Astrocyte (in vitro differentiated cells and primary cell): ENCODE results near the gene TENT4A.

Experiments used
- EZH2 ChIP-seq: IDR thresholded peaks from 2 replicates; pipeline ENCODE4 v1.6.1; 2012; ENCODE audit warnings: mild to moderate bottlenecking, low read length, inconsistent platforms; ENCODE audit not compliant: insufficient read depth
- TF ChIP-seq, protein P1 (sequence below): IDR thresholded peaks from 2 replicates; pipeline ENCODE4 v1.5.1; 2011; ENCODE audit warnings: low read depth, mild to moderate bottlenecking, inconsistent platforms, low read length, moderate library complexity; ENCODE audit not compliant: insufficient read depth

DNA sequence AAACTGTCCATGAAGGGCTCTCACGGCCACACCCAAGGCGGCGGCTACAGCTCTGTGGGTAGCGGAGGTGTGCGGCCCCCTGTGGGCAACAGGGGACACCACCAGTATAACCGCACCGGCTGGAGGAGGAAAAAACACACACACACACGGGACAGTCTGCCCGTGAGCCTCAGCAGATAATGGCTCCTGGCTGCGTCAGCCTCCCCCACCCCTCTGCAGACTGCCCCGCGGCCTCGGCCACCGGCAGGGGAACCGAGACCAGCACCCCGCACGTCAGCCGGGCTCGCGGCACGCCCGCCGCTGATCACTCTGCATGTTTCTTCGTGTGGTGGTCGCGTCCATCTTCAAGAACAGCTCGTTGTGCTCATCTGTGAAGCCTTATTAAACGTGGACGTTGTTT, 41.5 kb downstream of the TENT4A start:
- TF ChIP-seq, protein P1, sequence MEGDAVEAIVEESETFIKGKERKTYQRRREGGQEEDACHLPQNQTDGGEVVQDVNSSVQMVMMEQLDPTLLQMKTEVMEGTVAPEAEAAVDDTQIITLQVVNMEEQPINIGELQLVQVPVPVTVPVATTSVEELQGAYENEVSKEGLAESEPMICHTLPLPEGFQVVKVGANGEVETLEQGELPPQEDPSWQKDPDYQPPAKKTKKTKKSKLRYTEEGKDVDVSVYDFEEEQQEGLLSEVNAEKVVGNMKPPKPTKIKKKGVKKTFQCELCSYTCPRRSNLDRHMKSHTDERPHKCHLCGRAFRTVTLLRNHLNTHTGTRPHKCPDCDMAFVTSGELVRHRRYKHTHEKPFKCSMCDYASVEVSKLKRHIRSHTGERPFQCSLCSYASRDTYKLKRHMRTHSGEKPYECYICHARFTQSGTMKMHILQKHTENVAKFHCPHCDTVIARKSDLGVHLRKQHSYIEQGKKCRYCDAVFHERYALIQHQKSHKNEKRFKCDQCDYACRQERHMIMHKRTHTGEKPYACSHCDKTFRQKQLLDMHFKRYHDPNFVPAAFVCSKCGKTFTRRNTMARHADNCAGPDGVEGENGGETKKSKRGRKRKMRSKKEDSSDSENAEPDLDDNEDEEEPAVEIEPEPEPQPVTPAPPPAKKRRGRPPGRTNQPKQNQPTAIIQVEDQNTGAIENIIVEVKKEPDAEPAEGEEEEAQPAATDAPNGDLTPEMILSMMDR = no peak
- TF ChIP-seq EZH2 = no peak
